AG04450 (cell line): ENCODE data around the gene COL8A1. TPM values are rescaled to one million over a fixed set of nuclear protein-coding genes. Genes with fewer than 3 reads are reported as not detected.
"Not testable (repeated sequence)": the region's sequence is repeated elsewhere in the genome, so short reads cannot be mapped to it uniquely, and the experiment has no call there.

Source experiments
- CTCF ChIA-PET: fragments of 300-600, 350-600 bp; formaldehyde crosslinking; extraction: SDS; loops from one replicate; lab custom pipeline; 2022; ENCODE audit warnings: antibody characterized with exemption, inconsistent platforms; lab: Charles Lee
- POLR2A ChIA-PET: fragments of 350-600 bp; formaldehyde crosslinking; extraction: SDS; loops from one replicate; lab custom pipeline; 2021; ENCODE audit warnings: antibody characterized with exemption, inconsistent platforms; lab: Yijun Ruan, JAX
- DNase-seq: peaks from one replicate; pipeline ENCODE4 v3.0.0-alpha.2; 2011; ENCODE audit warnings: low read depth, low spot score
- H3K27ac ChIP-seq: one replicate; pipeline ENCODE4 v1.5.1; 2012; ENCODE audit warnings: low read depth, low read length, control low read depth
- H3K27me3 ChIP-seq: one replicate; pipeline ENCODE4 v1.6.0; 2012; ENCODE audit warnings: low read length; ENCODE audit not compliant: control insufficient read depth, insufficient read depth
- H3K4me3 ChIP-seq: 2 replicates; pipeline ENCODE4 v1.5.1; 2011; ENCODE audit warnings: mild to moderate bottlenecking, low read depth, low read length, control low read depth
- H3K9me3 ChIP-seq: 2 replicates; pipeline ENCODE4 v1.5.1; 2012; ENCODE audit warnings: low read length; ENCODE audit not compliant: control insufficient read depth, insufficient read depth
- polyA minus RNA-seq: library from RNA; depleted of rRNA, polyadenylated mRNA; stranded (reverse); fragments of >200 nt; gene quantifications from 2 replicates; pipeline ENCODE4 v1.2.3, GENCODE V29; 2011; rRNA and poly(A)+ RNA removed
- polyA plus RNA-seq: library from polyadenylated mRNA; depleted of rRNA; stranded (reverse); fragments of >200 nt; gene quantifications from 2 replicates; pipeline ENCODE4 v1.2.3, GENCODE V29; 2011; rRNA removed
- TF ChIP-seq, protein P1 (sequence below): IDR thresholded peaks from 2 replicates; pipeline ENCODE4 v1.5.1; 2011; ENCODE audit warnings: low read depth, low read length, control low read depth, inconsistent platforms

COL8A1 gene
- polyA plus RNA-seq (101 and 147 TPM in 2 replicates), polyA minus RNA-seq (139 and 180 TPM in 2 replicates)

DNA sequence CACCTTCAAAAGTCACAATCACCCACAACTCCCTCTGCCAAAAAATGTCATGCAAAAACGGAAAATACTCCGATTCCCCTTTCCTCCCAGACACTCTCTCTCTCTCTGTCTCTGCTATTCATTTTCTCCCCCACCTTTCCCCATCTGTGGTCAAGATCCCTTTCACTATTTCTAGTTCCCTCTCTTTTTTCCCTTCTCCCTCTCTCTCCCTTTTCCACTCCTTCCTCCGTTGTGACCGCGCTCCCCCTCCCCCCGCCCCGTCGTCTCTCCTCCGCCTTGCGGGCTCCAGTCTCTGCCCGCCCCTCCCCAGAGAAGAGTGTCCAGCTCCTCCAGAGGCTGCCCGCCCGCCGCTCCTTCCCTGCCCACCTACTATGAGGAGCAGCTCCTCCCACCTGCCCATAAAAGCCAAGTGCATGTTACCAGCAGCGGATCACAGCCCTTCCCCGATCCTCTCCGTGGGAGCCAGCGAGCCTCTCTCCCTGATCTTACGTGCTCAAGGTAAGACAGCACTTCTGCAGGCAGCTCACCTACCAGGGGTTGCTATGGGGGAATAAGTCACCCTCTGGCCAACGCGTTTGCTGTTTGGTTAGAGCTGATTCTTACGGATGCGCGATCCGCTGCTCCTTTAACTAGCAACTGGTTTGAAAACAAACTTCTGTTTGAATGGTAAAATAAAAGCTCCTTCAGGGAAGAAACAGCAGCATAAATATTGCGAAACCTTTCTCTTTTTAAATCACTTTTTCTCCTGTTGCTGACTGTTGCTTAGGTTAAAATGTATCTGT lies at the start of gene COL8A1:
Gene COL8A1, plus strand, starts transcription at position 428 of the 782 bp plus-strand sequence. CDS start 152,089 bp downstream, outside the sequence.
- peak within 1 kb of the TSS; percentile 89 for H3K4me3 ChIP-seq
- ChIA-PET CTCF (interaction anchor here (0.8 to 3.5 kb wide), 7 partner anchors 14 to 615 kb away, joined by 3 to 13 read pairs (median 3); no protein-coding TSS in a partner anchor), POLR2A (interaction anchor here (0.6 to 2.9 kb wide), 11 partner anchors 9 to 392 kb away, joined by 3 to 9 read pairs (median 5); no protein-coding TSS in a partner anchor)
- TF ChIP-seq, protein P1, sequence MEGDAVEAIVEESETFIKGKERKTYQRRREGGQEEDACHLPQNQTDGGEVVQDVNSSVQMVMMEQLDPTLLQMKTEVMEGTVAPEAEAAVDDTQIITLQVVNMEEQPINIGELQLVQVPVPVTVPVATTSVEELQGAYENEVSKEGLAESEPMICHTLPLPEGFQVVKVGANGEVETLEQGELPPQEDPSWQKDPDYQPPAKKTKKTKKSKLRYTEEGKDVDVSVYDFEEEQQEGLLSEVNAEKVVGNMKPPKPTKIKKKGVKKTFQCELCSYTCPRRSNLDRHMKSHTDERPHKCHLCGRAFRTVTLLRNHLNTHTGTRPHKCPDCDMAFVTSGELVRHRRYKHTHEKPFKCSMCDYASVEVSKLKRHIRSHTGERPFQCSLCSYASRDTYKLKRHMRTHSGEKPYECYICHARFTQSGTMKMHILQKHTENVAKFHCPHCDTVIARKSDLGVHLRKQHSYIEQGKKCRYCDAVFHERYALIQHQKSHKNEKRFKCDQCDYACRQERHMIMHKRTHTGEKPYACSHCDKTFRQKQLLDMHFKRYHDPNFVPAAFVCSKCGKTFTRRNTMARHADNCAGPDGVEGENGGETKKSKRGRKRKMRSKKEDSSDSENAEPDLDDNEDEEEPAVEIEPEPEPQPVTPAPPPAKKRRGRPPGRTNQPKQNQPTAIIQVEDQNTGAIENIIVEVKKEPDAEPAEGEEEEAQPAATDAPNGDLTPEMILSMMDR: no peak
- peak; percentile 47 for DNase-seq
- H3K9me3 ChIP-seq: no peaks in the 10 kb centered on the region; the same call in 1 of the 2 replicates
- H3K27me3 ChIP-seq: no peaks in the 10 kb centered on the region
- peak within 1 kb of the TSS; percentile 96 for H3K27ac ChIP-seq

DNA sequence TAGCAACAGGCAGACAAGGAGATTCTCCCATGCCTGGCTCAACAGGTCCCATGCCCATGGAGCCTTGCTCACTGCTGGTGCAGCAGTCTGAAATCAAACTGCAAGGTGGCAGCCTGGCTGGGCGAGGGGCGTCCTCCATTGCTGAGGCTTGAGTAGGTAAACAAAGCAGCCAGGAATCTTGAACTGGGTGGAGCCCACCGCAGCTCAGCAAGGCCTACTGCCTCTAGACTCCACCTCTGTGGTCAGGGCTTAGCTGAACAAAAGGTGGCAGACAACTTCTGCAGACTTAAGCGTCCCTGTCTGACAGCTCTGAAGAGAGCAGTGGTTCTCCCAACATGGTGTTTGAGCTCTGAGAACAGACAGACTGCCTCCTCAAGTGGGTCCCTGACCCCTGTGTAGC lies 49.2 kb upstream of the COL8A1 start:
- H3K9me3 ChIP-seq, CTCF ChIA-PET, H3K27me3 ChIP-seq, DNase-seq, POLR2A ChIA-PET, H3K27ac ChIP-seq, H3K4me3 ChIP-seq: not testable (repeated sequence)

DNA sequence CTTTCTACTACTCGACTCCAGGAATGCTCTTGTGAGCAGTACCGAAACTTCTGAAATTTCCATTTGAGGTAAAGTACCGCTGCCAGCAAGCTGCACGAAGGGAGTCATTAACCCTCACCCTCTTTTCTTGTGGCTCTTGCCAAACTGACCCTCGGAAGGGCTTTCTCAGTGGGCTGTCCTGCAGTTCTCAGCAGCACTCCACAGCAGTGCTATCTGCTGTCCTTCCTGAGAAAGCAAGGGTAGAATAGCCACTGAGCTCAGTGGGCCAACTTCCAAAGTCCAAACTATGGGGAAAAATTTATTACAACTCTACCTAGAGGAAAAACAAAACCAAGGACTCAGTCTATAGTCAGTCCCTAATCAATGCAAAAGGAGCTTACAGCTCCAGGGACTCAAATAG lies 38.5 kb upstream of the COL8A1 start:
- ChIA-PET POLR2A (no interaction called here), CTCF (no interaction called here)
- Histone ChIP-seq H3K9me3 (no peaks in the 10 kb centered on the region), H3K27ac (no peak overlapping the region), H3K4me3 (no peak overlapping the region), H3K27me3 (no peaks in the 10 kb centered on the region)
- no peak for DNase-seq
- TF ChIP-seq, protein P1: no peak

DNA sequence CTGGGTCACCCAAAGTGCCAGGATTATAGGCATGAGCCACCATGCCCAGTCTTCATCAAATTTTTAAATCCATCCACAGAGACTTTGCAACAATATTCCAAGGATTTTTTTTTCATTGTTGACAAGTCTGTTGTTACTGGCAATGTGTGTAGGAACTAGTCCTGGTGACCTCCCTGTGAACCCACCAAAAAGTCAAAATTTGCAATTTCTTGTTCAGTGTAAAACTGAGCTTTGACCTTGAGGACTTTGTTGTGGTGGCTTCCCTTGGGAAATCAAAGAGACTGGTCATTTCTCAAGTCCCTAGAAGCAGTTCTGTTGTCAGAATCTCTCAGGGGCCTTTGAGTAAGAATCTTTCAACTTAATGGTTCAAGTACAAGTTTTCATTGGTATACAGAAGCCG lies 36.9 kb upstream of the COL8A1 start:
- ChIA-PET CTCF (no interaction called here), POLR2A (interaction anchor here (0.7 kb wide), 1 partner anchor 618 kb away, joined by 3 read pairs; no protein-coding TSS in a partner anchor)
- no peaks in the 10 kb centered on the region for H3K27me3 ChIP-seq
- DNase-seq: no peak
- H3K4me3 ChIP-seq: no peak overlapping the region
- H3K27ac ChIP-seq: no peak overlapping the region
- H3K9me3 ChIP-seq: no peaks in the 10 kb centered on the region
- TF ChIP-seq, protein P1: no peak

DNA sequence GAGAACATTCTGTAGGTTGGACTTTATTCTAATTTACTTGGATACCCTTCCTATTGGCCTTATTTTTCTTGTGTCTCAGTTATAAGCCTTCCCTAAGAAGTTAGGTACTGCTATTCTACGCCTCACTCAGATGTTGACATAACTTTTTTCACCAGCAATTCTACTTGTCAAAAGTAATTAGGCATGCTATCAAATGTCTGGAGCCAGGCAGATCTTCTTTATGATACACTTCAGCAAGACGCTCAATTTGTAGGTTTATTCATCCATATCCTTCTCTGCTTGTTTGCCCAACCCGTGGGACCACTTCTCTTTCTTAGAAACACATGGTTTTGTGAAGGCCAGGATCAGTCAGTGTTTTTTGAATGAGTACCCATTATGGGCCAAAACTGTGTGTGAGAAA lies 36.2 kb upstream of the COL8A1 start:
- ChIA-PET POLR2A (no interaction called here), CTCF (no interaction called here)
- Histone ChIP-seq H3K9me3 (no peaks in the 10 kb centered on the region), H3K27me3 (no peaks in the 10 kb centered on the region), H3K27ac (no peak overlapping the region), H3K4me3 (no peak overlapping the region)
- DNase-seq: no peak
- TF ChIP-seq, protein P1: no peak
